ENCODE results near the gene SGSH.

DNA sequence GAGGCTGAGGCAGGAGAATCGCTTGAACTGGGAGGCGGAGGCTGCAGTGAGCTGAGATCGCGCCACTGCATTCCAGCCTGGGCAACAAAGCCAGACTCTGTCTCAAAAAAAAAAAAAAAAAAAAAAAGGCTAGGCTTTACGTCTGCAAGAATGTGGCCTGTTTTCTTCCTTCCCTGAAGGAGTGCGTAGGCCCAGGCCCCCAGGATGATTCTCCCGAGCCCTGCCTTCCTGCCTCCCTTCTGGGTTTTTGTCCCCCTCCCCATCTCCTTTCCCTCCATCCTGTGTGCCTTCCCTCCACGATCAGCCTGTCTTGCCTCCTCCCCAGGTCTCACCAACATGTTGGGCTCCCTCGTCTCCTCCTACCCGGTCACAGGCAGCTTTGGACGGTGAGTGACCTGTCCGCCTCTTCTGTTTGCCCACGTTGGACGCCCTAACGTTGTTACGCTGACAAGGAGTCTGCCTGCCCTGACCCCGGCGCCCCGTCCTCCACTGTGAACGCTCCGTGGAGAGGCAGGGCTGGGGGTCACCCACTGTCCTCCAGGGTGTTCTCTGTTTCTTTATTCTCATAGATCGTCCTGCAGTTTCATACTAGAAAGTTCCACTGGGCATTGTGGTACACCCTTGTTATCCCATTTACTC lies 24.9 kb upstream of the SGSH start:
- no peak for TF ChIP-seq GATA2 (IDR thresholded peaks at IDR 0.05; ENCODE audit: low read depth, low read length)
- TF ChIP-seq GATA3 (IDR thresholded peaks at IDR 0.05; ENCODE audit: low read depth, low read length) = no peak

Data from SH-SY5Y (cell line).